Osteocyte (in vitro differentiated cells): ENCODE measurements around the gene ERGIC3. TPM values are rescaled to one million over a fixed set of nuclear protein-coding genes. Genes with fewer than 3 reads are reported as not detected.

Experiments
- DNase-seq: peaks from one replicate; pipeline ENCODE4 v3.0.0; 2021; ENCODE audit warnings: mixed read lengths; ENCODE audit not compliant: unreplicated experiment; ENCODE audit errors: extremely low spot score
- H3K27ac Mint-ChIP-seq: one replicate; pipeline ENCODE4 v1.8.0; 2021; ENCODE audit warnings: mild to moderate bottlenecking, mixed read lengths; ENCODE audit not compliant: unreplicated experiment
- H3K27me3 Mint-ChIP-seq: one replicate; pipeline ENCODE4 v1.8.0; 2021; ENCODE audit warnings: mixed read lengths; ENCODE audit not compliant: unreplicated experiment
- H3K36me3 Mint-ChIP-seq: one replicate; pipeline ENCODE4 v1.8.0; 2021; ENCODE audit warnings: mixed read lengths; ENCODE audit not compliant: unreplicated experiment
- H3K4me1 Mint-ChIP-seq: one replicate; pipeline ENCODE4 v1.8.0; 2021; ENCODE audit warnings: mixed read lengths; ENCODE audit not compliant: unreplicated experiment
- H3K4me3 Mint-ChIP-seq: one replicate; pipeline ENCODE4 v1.8.0; 2021; ENCODE audit warnings: mild to moderate bottlenecking, moderate library complexity, mixed read lengths; ENCODE audit not compliant: unreplicated experiment
- H3K9me3 Mint-ChIP-seq: one replicate; pipeline ENCODE4 v1.8.0; 2021; ENCODE audit warnings: mixed read lengths; ENCODE audit not compliant: unreplicated experiment
- total RNA-seq: library from RNA; stranded (reverse); gene quantifications from 2 replicates; pipeline ENCODE4 v1.2.1, GENCODE V29; 2021
- TF ChIP-seq, protein P1 (sequence below): fragments of 200-600 bp; sonication (generic); IDR thresholded peaks from 2 replicates; pipeline ENCODE4 v1.5.0; 2021; ENCODE audit warnings: antibody characterized with exemption, mild to moderate bottlenecking, moderate library complexity

Gene ERGIC3
- total RNA-seq, 1 donor from 2014 or later, result 313 TPM

DNA sequence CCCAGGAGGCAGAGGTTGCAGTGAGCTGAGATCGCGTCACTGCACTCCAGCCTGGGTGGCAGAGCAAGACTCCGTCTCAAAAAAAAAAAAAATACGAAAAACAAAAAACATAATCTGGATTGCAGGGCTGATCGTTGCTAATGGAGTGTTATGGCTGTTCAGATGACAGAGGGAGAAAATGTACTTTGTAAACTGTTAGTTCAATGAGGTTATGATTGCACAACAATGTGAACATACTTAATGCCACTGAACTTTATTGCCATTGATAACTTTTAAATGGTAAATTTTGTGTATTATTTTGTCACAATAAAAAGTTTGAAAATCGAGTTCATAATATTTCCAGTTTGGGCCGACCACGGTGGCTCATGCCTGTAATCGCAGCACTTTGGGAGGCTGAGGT lies 22.9 kb upstream of the ERGIC3 start:
- H3K4me1 Mint-ChIP-seq, result peaks cover 3% of the 10 kb centered on the region
- TF ChIP-seq, protein P1, sequence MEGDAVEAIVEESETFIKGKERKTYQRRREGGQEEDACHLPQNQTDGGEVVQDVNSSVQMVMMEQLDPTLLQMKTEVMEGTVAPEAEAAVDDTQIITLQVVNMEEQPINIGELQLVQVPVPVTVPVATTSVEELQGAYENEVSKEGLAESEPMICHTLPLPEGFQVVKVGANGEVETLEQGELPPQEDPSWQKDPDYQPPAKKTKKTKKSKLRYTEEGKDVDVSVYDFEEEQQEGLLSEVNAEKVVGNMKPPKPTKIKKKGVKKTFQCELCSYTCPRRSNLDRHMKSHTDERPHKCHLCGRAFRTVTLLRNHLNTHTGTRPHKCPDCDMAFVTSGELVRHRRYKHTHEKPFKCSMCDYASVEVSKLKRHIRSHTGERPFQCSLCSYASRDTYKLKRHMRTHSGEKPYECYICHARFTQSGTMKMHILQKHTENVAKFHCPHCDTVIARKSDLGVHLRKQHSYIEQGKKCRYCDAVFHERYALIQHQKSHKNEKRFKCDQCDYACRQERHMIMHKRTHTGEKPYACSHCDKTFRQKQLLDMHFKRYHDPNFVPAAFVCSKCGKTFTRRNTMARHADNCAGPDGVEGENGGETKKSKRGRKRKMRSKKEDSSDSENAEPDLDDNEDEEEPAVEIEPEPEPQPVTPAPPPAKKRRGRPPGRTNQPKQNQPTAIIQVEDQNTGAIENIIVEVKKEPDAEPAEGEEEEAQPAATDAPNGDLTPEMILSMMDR, result no peak
- no peak overlapping the region for H3K4me3 Mint-ChIP-seq
- no peak for DNase-seq
- no peaks in the 10 kb centered on the region for H3K27me3 Mint-ChIP-seq
- H3K9me3 Mint-ChIP-seq, result no peaks in the 10 kb centered on the region
- H3K27ac Mint-ChIP-seq, result no peak overlapping the region
- H3K36me3 Mint-ChIP-seq, result peaks cover 2% of the 10 kb centered on the region

DNA sequence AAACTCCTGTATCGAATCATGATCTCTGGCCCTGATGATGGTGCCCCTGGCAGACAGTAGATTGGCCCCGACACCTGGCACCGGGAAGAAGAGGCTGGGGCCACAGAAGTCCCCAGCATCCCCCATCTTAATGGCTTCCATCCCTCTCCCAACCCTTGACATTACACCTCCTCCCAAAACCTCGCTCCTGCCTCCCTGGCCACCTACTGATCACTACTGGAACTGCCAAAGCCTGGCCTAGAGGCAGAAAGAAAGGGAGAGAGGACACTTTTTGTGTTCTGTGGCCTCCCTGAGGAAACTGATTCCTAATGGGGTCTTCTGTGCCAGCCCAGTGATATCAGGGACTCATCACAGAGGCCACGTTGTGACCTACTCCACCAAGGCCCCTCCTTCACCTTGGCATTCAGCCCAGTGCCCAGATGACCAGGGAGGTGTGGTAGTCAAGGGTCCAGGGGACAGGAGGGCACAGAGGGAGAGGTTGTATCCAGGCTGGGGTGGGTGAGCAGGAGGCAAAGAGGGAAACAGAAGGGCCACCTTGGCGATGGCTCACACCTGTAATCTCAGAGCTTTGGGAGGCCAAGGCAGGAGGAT lies 18.5 kb upstream of the ERGIC3 start:
- H3K4me3 Mint-ChIP-seq, result no peak overlapping the region
- H3K36me3 Mint-ChIP-seq, result no peaks in the 10 kb centered on the region
- no peak overlapping the region for H3K27ac Mint-ChIP-seq
- H3K9me3 Mint-ChIP-seq, result no peaks in the 10 kb centered on the region
- no peaks in the 10 kb centered on the region for H3K27me3 Mint-ChIP-seq
- H3K4me1 Mint-ChIP-seq, result no peaks in the 10 kb centered on the region
- DNase-seq, result no peak
- TF ChIP-seq, protein P1, result peak; percentile 41

DNA sequence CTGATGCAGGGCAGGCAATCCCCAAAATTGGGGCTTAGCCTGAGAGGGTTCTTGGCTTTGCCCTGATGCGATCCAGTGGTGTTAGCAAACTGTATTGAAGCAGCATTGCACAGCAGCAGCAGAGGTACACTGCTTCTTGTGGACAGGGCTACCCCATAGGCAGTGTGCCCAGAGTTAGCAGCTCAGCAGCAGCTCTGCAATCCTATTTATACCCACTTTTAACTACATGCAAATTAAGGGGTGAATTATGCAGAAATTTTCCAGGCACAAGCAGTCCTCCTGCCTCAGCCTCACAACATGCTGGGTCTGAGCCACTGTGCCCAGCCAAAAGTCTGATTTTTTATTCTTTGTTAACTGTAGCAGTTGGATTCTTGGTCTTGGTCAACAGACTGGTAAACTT lies 16.2 kb upstream of the ERGIC3 start:
- Mint-ChIP-seq H3K4me3 (no peak overlapping the region), H3K27ac (no peak overlapping the region), H3K27me3 (no peaks in the 10 kb centered on the region), H3K4me1 (no peaks in the 10 kb centered on the region), H3K9me3 (no peaks in the 10 kb centered on the region), H3K36me3 (no peaks in the 10 kb centered on the region)
- TF ChIP-seq, protein P1, result no peak
- no peak for DNase-seq

DNA sequence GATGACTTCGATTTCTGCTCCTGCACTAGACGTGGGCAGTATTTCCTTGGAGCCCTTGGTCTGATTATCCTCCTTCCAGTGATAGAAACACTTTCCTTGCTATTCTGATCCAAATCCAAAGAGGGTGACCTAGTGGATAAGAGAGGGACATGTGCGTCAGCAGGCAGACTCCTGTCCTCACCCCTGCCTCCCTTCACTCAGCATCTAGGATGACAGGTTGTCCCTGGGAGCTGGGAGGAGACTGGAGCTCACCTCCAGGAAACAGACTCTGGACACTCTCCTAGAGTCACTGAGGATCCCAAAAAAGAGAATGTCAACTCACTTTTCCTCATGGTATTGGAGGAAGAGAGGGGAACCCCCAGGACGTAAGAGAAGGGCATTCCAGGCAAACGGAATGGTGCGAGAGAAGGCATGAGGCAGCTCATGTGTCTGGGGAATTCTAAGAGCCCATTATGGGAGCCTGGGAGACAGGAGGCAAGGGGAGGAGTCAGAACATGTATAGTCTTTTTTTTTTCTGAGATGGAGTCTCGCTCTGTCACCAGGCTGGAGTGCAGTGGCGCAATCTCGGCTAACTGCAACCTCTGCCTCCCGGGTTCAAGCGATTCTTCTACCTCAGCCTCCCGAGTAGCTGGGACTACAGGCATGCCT lies 14.6 kb upstream of the ERGIC3 start:
- TF ChIP-seq, protein P1, result no peak
- Mint-ChIP-seq H3K4me1 (no peaks in the 10 kb centered on the region), H3K27me3 (no peaks in the 10 kb centered on the region), H3K4me3 (no peak overlapping the region), H3K36me3 (no peaks in the 10 kb centered on the region), H3K9me3 (no peaks in the 10 kb centered on the region), H3K27ac (no peak overlapping the region)
- DNase-seq, result no peak

DNA sequence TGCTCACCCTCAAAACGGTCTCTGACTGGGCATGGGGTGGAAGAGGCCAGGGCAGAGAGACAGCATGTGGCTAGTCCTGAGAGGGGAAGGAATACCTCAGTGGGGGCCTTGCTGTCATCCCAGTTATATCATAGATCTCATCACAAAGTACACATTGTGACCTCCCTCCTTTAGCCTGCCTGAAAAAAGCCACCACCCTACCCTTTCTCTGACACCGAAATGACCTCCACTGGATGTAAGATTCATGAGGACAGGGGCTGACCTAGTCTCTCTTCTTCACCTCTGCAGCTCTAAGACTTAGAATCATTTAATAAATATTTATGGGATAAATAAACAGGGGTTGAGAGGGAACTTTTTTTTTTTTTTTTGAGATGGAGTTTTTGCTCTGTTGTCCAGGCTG lies 12.3 kb upstream of the ERGIC3 start, which contains the start of gene C20orf173:
C20orf173 (minus strand) TSS at position 101 of the 400 bp plus-strand sequence. CDS start 279 bp downstream, outside the sequence.
- Mint-ChIP-seq H3K9me3 (no peaks in the 10 kb centered on the region), H3K4me1 (no peaks in the 10 kb centered on the region), H3K27ac (no peak within 1 kb of the TSS), H3K4me3 (no peak within 1 kb of the TSS), H3K36me3 (no peaks in the 10 kb centered on the region), H3K27me3 (no peaks in the 10 kb centered on the region)
- TF ChIP-seq, protein P1, result no peak
- no peak for DNase-seq
